SIG-M5 treated with dmso at 0.1 percent for 504 hours (cell line): ENCODE results near the gene FBXL15.
A peak's percentile ranks its signal among the peaks of the same experiment; 100 is the strongest.

Experiments
- DNase-seq: peaks from one replicate; lab custom pipeline; 2025; ENCODE audit not compliant: unreplicated experiment; lab: John Stamatoyannopoulos, UW

The FBXL15 gene

DNA sequence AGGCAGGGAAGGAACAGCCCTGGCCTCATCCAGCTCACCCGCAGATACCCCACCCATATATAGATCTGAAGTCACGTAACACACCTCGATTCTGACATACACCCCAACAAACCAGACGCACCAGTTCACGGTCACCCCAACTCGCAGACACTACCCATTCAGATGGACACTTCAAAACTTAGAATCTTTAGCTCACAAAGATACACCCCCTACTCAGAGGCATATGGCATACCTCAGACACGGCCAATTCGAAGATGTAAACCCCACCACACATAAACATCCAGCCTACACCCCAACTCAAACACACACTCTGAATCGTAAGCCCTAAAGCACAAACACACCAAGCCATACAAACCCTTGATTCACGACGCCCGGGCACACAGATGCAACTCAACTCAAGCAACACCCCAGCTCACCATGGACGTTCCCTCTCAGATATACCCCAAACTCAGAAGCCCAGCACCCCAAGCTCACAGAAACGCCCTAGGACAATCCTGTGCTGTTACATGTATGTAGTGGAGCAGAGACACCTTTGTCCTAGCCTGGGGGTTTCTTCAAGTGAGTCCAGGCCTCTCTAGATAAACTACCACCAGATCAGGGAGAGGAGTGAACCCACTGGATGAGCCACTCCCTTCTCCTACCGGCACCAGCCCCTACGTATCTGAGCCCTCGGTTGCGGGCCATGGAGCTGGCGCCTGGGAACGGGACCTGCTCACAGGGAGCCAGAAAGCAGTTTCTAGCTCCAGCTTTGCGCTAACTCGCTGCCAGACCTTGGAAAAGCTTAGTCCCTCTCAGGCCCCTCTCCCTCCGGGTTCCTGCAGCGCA is 10.8 kb upstream of the FBXL15 start:
- DNase-seq, result no peak

DNA sequence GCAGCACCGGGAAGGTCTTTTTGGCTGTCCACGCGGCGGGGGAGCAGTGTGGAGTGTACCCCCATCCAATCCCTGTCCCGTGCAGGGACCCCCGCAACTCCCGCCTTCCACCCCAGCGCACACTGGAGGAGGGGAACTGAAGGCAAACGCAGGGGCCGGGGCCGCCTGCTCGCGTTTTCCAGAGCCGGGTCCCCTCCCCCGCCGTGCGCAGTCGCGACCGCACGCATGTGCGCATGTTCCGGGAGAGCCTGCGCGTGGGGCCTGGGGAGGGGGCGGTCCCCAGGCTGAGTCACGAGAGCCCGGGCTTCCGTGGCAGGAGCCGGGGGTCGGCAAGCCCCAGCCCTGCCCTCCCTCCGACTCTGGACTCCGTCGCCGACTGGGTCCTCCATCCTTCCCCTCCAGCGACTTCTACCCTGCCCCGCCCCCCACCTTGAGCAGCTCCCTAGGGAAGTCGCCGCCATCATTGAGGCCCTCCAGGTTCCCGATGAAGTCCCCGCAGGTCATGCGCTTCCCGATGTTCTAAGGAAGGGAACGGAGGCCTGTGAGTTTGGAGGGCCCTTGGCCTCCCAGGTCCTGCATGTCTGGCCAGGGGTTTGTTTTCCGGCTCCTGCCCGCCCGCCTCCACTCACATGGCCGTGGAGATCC is 10.1 kb upstream of the FBXL15 start:
- no peak for DNase-seq

DNA sequence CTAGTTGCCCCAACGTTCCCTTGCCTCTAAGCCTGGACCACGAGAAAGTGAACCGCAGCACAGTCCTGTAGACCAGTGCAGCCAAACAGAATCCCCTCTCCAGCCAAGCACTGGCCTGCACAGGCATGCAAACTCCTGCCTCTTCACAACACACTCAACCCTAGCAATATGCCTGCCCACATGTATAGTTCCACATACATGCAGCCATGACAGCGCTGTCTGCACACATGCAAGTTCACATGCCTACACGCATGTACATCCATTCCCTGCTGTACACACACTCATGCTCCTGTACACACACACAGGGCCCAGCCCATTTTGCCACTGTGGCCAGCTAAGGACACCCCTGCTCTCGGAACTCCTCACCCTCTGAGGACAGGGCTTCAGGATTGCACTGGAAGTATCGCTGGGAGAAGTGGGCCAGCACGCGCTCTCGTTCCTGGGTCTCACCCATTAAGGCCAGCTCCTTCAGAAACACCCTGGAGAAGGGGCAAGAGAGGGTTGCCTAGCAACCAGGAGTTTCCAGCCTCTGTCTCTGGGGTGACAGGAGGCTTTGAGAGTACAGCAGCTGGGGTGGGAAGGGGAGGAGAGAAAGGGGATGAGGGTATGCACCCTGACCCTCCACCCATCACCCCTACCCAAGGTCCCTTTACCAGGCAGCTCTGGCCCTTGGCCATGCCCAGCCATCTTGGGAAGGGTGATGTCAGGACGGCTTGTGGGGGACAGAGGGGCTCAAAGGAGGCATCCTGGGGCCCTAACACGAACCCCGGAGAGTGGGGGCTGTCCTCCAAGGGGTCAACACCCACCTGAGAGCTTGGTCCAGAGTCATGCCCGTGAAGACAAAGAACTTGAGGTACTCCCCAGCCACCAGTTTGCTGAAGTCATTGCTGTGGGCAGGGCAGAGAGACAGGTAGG is 9.0 kb upstream of the FBXL15 start:
- DNase-seq, result no peak

GRCh38 chr10:102412293-102412692 is 8.3 kb upstream of the FBXL15 start:
- DNase-seq, result no peak

- DNase-seq, result no peak
Observed at GRCh38 chr10:102413053-102413705, 7.5 kb upstream of the FBXL15 start.

- DNase-seq, result no peak
Observed at GRCh38 chr10:102413806-102414561, 6.7 kb upstream of the FBXL15 start.

- DNase-seq, result no peak
Observed at GRCh38 chr10:102414749-102415148, 5.9 kb upstream of the FBXL15 start.

DNA sequence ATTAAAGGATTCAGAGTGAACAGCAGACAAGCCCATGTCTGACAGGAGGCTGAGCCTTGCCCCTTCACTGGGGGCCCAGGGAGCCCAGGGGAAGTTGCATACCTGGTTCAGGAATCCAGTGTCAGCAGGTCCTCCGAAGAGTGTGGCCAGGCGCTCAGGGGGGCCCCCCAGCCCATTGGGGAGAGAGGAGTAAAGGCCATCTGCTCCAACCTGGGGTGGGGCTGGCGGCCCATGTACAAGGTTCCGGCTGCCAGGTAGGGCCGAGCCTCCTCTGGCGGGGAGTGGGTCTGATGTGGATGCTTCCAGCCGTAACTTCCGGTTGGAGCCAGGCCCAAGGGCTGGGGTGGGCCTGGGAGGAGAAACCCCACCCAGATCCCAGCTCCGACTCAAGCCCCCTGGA is 4.4 kb upstream of the FBXL15 start:
- DNase-seq, result no peak

DNA sequence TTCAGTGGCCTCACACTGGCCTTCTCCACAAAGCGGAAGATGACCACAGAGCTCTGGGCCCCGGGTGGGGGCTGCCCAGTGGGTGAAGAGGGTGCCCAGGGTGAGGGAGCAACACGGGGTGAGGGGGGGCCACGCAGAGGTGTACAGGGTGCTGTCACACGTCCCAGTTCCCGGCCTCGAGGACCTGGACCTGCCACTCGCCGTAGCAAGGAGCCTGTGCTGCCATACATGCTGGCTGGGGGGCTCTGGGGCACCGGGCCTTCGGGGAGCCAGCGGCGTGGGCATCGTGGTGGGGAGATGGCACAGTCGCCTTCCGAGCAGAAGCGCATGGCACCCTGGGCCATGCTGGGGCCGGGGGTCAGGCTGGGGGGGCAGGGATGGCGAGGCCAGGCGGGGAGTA is 3.9 kb upstream of the FBXL15 start:
- no peak for DNase-seq

- DNase-seq, result no peak
Observed at GRCh38 chr10:102418622-102419268, 1.9 kb upstream of the FBXL15 start, which contains the start of gene PSD. Gene PSD (minus strand): TSS chr10:102418785. CDS start chr10:102417038, 1,747 bp downstream.

DNA sequence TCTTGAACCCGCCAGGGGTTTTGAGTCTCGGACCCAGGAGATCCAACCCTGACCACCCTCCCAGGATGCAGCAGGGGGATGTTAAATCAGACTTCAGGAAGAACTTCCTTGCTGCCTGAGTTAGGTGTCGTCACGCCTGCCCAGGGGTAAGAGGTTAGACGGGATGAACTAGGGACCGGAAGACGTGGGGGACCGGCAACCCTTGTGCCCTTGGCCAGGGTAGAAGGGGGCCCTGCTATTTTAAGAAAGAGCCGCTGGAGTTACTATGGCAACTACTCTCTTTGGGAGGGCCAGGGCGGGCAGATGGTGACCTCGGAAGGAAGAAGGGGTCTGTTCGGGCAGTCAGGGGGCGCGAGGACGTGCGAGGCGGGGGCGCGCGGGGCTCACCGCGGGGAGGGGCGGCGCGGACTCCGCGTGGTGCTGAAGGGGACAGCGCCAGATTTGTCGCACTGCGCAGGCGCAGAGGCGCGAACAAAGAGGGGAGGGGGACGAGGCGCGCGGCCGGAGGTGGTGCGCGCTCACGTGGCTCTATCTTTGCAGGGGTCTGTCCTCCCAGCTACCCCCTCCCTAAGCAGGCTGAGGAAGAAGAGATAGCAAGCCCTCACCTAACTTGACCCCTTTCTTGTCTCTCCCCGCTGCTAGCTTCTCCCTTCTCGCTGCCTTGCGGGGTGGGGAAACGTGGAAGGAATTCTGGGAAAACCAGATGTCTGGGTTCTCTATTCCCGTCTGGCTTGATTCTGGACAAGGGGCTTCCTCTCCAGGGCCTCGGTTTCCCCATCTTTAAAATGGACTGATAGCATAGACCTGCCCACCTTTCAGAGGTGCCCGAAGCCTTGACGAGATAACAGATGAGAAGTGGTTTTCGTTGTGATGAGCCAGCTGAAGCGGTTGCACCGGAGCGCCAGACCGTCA is 1.1 kb upstream of the FBXL15 start:
- DNase-seq, result peak; percentile 22

- no peak for DNase-seq
Observed at GRCh38 chr10:102420181-102420713, 389 bp upstream of the FBXL15 start.

DNA sequence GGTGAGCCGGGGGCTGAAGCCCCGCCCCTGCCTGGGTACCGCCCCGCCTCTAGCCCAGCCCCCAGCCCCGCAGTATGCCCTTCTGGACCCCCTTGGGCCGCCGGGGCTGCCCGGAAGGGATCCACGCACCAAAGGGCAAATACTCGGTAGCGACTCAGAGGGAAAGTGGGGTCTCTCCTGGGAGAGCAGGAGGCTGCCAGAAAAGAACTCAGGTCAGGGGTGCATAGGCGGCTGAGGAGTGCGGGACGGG is 796 bp downstream of the FBXL15 start:
- no peak for DNase-seq

GRCh38 chr10:102421757-102422512 is 1.3 kb downstream of the FBXL15 start:
- DNase-seq, result no peak

- DNase-seq, result peak; percentile 61
Observed at GRCh38 chr10:102422545-102423129, 2.0 kb downstream of the FBXL15 start.

GRCh38 chr10:102423372-102423968 is 2.8 kb downstream of the FBXL15 start:
- DNase-seq, result no peak

DNA sequence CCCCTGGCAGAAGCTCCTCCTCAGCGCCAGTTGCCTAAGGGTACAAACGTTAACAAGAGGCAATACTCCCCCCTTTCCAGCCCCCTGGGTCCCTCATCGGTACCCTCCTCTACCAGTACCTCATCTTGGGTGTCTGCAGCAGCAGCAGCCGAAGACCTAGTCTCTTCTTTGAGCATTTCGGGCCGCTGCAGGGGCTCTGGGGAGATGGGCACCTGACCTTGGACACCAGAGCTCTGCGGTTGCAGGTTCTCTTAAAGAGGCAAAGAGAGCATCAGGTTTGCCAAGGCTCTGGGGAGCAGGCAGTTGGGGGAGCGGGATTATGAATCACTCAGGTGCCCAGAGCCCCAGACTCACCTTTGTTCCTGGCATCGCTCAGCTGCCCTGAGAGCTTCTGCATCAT is 3.5 kb downstream of the FBXL15 start:
- DNase-seq, result no peak
